Astrocyte of the cerebellum (primary cell): Measurements from ENCODE around the gene INVS.

Source experiments
- DNase-seq: peaks from one replicate; pipeline ENCODE4 v3.0.0-alpha.2; 2011; ENCODE audit warnings: low read depth
- H3K4me3 ChIP-seq: 2 replicates; pipeline ENCODE4 v1.5.1; 2011; ENCODE audit warnings: mild to moderate bottlenecking, low read depth, low read length, moderate library complexity
- CTCF ChIP-seq: IDR thresholded peaks from 2 replicates; pipeline ENCODE4 v1.5.1; 2012; ENCODE audit warnings: low read length, low read depth, moderate library complexity, mild to moderate bottlenecking; ENCODE audit errors: missing control alignments
- in situ Hi-C: cut with HindIII; loops from 2 replicates; pipeline ENCODE4 v1.10.0; 2017; ENCODE audit warnings: low sequenced_read_pairs

Gene INVS

GRCh38 chr9:100120286-100120685 lies 21.2 kb downstream of the INVS start:
- in situ Hi-C loops = no loop called here

GRCh38 chr9:100125236-100125635 lies 26.2 kb downstream of the INVS start:
- no peak for TF ChIP-seq CTCF
- H3K4me3 ChIP-seq = no peak overlapping the region
- in situ Hi-C loops = no loop called here
- no peak for DNase-seq

More at GRCh38 chr9:100120286-100120685, 21.2 kb downstream of the INVS start:
- no peak for DNase-seq
- TF ChIP-seq CTCF = no peak
- no peak overlapping the region for H3K4me3 ChIP-seq

GRCh38 chr9:100125910-100126309 lies 26.9 kb downstream of the INVS start:
- in situ Hi-C loops = no loop called here
- no peak for TF ChIP-seq CTCF
- no peak overlapping the region for H3K4me3 ChIP-seq
- no peak for DNase-seq

- in situ Hi-C loops = no loop called here
- no peak for DNase-seq
- no peak for TF ChIP-seq CTCF
- H3K4me3 ChIP-seq = no peak overlapping the region
Observed at GRCh38 chr9:100126423-100126822, 27.4 kb downstream of the INVS start.

GRCh38 chr9:100129772-100130171 lies 30.7 kb downstream of the INVS start:
- no peak for DNase-seq
- in situ Hi-C loops = no loop called here
- TF ChIP-seq CTCF = no peak
- no peak overlapping the region for H3K4me3 ChIP-seq

- DNase-seq = no peak
- in situ Hi-C loops = no loop called here
- no peak for TF ChIP-seq CTCF
- H3K4me3 ChIP-seq = no peak overlapping the region
Observed at GRCh38 chr9:100131216-100131615, 32.2 kb downstream of the INVS start.
